Kidney glomerular epithelial cell (primary cell): ENCODE results near the gene GLMP.

ENCODE experiments used
- DNase-seq: peaks from one replicate; lab custom pipeline; 2025; lab: John Stamatoyannopoulos, UW

Gene GLMP

DNA sequence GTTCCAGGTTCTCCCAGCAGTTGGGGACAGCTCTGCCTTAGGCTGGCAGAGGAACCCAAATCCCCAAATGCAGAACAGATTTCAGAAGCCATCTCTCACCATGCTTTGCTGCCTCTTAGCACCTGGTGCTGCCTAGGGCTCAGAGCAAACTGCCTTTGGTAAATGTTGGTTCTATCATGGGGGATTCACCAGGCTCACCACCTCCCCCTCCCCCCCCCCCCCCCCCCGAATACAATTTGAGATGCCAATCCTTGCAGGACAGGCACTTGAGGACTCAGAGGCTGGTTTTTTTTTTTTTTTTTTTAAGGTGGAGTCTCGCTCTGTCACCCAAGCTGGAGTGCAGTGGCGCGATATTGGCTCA lies 47.2 kb downstream of the GLMP start:
- DNase-seq = no peak

DNA sequence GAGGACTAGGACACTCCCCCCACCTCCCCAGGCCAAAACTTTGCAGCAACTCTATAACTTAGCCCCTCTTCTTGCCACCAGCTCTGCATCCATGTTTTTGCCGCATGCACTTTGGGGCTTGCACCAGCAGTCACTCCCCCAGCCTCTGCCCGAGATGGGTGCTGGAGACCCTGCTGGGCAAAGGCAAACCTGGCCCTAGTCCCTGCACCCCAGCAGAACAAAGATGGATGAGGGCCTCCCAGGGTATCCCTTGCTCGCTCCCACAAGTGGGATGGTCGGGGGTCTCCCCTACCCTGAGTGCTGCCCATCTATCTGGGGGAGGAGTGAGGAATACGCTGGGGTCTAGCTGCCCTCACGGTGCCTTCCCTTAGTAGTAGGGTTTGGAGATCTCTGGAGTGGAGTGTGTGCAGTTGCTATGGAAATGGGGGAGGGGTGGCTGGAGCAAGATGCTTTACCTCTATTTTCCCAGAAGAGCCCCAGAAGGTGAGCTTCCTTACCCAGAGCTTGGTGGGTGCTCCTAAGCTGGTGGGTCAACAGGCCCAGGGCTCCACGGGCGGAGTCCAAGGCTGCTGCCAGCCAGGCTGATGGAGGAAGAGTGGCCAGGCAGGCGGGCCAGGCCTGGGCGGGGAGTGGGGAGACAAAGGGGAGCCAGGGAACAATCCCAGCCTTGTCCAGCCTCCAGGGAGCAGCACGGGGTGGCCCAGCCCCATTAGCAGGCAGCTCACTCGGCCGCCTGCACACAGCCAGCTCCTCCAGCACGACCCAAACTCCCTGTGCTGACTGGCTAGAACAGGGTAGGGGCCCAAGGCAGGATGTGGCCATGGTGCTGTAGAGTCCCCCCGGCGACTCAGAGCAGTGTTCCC lies 47.8 kb downstream of the GLMP start, which contains the start of gene PAQR6:
Gene PAQR6, minus strand, starts transcription at position 597 of the 863 bp plus-strand sequence. CDS start 1,325 bp downstream, outside the sequence.
- DNase-seq = no peak

DNA sequence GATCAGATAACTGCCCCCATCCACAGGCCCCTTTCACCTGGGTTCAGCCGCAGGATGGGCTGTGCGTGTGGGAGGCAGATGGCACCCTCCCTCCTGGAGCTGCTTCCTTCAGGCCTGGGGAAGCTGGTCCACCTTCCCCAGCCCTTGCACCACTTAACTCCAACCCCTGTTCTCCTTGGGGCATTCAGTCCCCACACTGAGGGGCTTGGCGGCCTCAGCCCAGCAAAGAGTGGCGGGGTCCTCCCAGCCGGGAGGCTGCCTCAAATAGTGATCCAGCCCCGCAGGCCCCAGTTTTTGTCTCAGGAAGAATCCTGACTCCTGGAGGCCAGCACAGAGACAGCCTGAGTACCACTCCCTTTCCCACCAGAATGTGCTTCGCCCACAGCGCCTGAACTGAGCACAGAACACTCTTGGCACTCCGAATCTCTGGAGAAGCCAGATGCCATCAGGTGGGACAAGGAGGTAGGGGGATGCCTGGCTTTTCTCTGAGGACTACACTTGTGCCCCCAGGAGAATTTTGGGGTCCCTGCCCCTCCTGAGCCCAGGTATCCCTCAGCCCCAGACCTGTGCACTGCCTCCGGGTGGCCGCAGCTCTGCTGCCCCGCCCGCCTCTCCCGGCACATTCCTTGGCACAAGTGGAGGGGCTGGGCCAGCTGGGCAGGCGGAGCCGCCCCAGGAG lies 48.6 kb downstream of the GLMP start:
- no peak for DNase-seq

DNA sequence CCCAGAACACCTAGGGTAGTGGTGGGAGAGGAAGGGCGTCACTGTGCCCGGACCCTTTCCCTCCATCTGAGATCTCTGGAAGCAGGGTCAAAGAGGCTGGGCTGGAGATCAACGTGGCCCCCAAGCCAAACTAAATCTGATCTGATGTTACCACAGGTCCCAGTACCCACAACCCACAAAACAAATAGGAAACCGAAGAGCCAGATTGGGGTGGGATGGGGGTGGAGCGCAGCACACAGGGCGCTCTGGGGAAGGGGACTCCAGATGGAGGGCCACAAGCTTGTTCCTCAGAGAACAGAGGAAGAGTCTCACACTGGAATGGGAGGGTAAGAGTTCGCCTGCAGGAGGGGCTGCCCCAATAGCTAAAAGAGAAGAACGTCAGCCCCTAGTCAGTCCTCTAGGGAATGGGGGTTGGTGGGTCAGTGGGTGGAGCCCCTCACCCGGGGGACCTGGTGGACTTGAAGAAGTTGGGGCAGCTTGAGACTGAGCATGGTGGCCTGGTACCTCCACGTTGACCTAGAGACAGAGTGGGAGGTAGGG lies 49.2 kb downstream of the GLMP start:
- DNase-seq = no peak

DNA sequence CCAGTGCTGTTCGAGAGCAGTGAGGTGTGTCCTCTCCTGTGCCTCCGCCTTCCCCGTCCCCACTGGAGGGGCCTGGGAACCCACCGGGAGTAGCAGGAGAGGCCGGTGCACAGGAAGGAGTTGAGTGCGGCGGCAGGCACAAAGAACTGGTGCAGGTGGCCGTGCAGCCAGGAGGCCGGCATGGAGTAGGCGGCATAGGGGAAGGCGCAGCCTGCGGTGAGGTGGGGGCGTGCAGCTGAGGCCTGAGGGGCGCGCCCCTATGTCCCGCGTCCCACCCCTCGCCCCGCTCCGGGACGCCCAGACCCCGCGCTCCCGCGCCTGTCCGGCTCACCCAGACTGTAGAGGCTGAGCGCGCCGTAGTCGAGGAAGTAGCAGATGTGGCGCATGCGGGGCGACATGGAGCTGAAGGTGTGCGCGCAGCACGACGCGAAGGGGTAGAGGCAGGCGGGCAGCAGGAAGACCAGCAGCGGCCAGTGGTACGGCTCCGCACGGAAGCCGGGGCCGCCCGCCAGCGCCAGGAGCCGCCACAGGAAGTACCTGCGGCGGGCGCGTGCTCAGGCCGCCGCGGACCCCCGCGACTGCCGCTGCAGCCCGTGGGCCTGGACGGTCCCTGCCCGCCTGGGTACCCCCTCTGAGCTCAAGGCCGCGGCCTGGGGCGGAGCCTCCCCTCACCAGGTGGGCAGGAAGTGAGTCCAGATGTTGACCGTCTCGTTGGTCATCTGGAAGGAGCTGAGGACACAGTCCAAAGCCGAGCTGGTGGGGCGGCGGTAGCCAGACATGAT lies 49.8 kb downstream of the GLMP start:
- DNase-seq = no peak

DNA sequence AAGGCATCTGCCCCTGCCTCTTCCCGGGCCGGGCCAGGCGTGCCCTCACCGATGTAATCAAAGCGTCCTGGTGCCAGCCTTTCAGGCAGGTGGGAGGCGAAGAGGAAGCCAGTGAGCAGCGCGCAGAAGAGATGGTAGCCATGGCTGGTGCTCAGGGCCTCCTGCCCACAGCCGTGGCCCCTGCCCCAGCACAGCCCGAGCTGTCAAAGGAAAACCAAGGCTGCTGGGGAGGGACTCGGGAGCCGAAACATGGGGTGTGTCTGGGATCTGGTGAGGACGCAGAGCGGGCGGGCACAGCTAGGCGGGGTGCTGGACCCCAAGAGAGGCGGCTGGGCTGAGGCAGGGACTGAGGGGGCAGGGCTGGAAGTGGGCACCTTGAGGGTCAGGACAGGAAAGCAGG lies 50.8 kb downstream of the GLMP start:
- no peak for DNase-seq

DNA sequence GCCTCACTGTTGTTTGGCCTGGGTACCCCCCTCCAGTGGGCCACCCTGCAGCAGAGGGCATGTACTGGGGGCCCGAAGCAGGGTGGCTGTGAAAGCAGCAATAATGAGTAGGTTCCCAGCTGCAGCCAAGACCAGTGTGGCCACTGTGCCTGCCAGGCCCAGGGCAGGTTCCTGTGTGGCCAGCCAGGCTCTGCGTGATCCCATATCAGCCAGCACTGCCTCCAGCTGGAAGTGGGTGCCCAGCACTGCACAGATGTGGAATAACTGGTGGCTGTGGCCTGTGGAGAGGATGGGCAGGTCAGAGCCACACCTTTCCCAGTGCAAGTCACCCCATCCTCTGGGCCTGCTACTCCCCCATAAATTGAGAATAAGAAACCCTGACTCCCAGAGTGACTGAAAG lies 51.4 kb downstream of the GLMP start:
- no peak for DNase-seq

DNA sequence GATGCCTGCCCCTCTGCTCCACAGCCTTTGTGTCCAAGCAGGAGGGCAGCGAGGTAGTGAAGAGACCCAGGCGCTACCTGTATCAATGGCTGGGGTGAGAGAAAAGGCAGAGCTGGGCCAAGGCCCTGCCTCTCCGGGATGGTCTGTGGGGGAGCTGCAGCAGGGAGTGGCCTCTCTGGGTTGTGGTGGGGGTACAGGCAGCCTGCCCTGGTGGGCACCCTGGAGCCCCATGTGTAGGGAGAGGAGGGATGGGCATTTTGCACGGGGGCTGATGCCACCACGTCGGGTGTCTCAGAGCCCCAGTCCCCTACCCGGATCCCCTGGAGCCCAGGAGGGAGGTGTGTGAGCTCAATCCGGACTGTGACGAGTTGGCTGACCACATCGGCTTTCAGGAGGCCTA lies 52.7 kb downstream of the GLMP start:
- no peak for DNase-seq
